Left ventricle myocardium inferior (tissue), 1 donor: ENCODE data around the gene ADAMTSL2. TPM values are rescaled to one million over a fixed set of nuclear protein-coding genes. Genes with fewer than 3 reads are reported as not detected.

Source experiments
- DNase-seq: peaks from one replicate; pipeline ENCODE4 v3.0.0-alpha.2; 2020
- H3K27ac ChIP-seq: fragments of 200-600 bp; replicated peaks from 2 replicates; pipeline ENCODE4 v1.8.0; 2021
- H3K27me3 ChIP-seq: fragments of 200-600 bp; 2 replicates; pipeline ENCODE4 v1.8.0; 2021; ENCODE audit warnings: low read depth
- H3K36me3 ChIP-seq: fragments of 200-600 bp; 2 replicates; pipeline ENCODE4 v1.8.0; 2021
- H3K4me1 ChIP-seq: fragments of 200-600 bp; 2 replicates; pipeline ENCODE4 v1.8.0; 2021
- H3K4me3 ChIP-seq: fragments of 200-600 bp; 2 replicates; pipeline ENCODE4 v1.8.0; 2021; ENCODE audit warnings: mild to moderate bottlenecking, moderate library complexity
- H3K9me3 ChIP-seq: fragments of 200-600 bp; replicated peaks from 2 replicates; pipeline ENCODE4 v1.8.0; 2021
- intact Hi-C: fragments of 100-400 bp; cut with micrococcal nuclease; formaldehyde crosslinking; loops from one replicate; pipeline ENCODE4 v1.11.0; 2022
- total RNA-seq: library from RNA; stranded (reverse); fragmentation: NEBNext Ultra II Directional; extraction: Animal tissue kit (Norgen Biotek cat#: 25700); gene quantifications from one replicate; pipeline ENCODE4 v1.2.1, GENCODE V29; 2021
- TF ChIP-seq, protein P1 (sequence below): fragments of 200-600 bp; IDR thresholded peaks from 2 replicates; pipeline ENCODE4 v1.8.0; 2021; ENCODE audit warnings: antibody characterized with exemption, mild to moderate bottlenecking, borderline replicate concordance
- donor health status: DM: no; HTN: yes; CAD: no; lungs with severe emphysema.

The ADAMTSL2 gene
- total RNA-seq, 1 donor from 2014 or later, result 6.0 TPM

GRCh38 chr9:133589454-133590227, 55.1 kb downstream of the ADAMTSL2 start:
- TF ChIP-seq, protein P1, sequence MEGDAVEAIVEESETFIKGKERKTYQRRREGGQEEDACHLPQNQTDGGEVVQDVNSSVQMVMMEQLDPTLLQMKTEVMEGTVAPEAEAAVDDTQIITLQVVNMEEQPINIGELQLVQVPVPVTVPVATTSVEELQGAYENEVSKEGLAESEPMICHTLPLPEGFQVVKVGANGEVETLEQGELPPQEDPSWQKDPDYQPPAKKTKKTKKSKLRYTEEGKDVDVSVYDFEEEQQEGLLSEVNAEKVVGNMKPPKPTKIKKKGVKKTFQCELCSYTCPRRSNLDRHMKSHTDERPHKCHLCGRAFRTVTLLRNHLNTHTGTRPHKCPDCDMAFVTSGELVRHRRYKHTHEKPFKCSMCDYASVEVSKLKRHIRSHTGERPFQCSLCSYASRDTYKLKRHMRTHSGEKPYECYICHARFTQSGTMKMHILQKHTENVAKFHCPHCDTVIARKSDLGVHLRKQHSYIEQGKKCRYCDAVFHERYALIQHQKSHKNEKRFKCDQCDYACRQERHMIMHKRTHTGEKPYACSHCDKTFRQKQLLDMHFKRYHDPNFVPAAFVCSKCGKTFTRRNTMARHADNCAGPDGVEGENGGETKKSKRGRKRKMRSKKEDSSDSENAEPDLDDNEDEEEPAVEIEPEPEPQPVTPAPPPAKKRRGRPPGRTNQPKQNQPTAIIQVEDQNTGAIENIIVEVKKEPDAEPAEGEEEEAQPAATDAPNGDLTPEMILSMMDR, result peak; percentile 53
- Histone ChIP-seq H3K9me3 (no peaks in the 10 kb centered on the region), H3K4me1 (peaks cover 15% of the 10 kb centered on the region), H3K36me3 (no peaks in the 10 kb centered on the region), H3K27ac (no peak overlapping the region), H3K4me3 (no peak overlapping the region), H3K27me3 (peaks cover 83% of the 10 kb centered on the region)
- no peak for DNase-seq
- intact Hi-C loops, result no loop called here

DNA sequence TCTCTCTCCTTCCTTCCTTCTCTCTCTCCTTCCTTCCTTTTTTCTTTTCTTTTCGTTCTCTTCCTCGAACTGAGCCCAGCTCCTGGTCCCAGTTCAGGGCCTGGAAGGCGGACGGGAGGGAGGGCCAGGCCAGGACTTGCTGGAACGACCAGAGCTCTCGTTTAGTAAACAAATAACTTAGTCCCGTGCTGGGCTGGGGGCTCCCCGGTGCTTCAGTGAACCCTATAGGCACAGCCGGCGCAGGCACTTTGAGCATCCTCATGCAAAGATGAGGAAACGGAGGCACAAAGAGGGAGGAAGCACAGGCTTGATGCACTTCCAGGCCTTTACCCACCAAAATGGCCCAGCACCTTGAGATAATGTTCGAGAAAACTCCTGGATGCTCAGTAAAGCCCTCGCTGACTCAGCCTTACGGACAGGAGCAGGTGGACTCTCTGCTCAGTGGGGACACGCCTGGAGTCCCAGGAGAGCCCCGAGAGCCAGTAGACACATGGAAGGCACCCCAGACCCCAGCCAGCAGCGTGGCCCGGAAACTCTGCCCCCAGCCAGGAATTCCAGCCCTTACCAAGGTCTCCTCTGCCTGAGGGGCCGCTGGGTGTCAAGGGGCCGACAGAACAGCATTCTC, 55.8 kb downstream of the ADAMTSL2 start:
- peaks cover 8% of the 10 kb centered on the region for H3K4me1 ChIP-seq
- H3K9me3 ChIP-seq, result no peaks in the 10 kb centered on the region
- peaks cover 83% of the 10 kb centered on the region for H3K27me3 ChIP-seq
- TF ChIP-seq, protein P1, result no peak
- H3K4me3 ChIP-seq, result no peak overlapping the region
- no peak for DNase-seq
- intact Hi-C loops, result no loop called here
- no peak overlapping the region for H3K27ac ChIP-seq
- no peaks in the 10 kb centered on the region for H3K36me3 ChIP-seq

- no peak overlapping the region for H3K27ac ChIP-seq
- no peaks in the 10 kb centered on the region for H3K36me3 ChIP-seq
- peaks cover 77% of the 10 kb centered on the region for H3K27me3 ChIP-seq
- H3K4me3 ChIP-seq, result no peak overlapping the region
- intact Hi-C loops, result no loop called here
- H3K9me3 ChIP-seq, result peaks cover 2% of the 10 kb centered on the region
- TF ChIP-seq, protein P1, result no peak
- no peaks in the 10 kb centered on the region for H3K4me1 ChIP-seq
- no peak for DNase-seq
These were observed 56.8 kb downstream of the ADAMTSL2 start for GRCh38 chr9:133591116-133591910.

GRCh38 chr9:133591985-133592384, 57.5 kb downstream of the ADAMTSL2 start:
- peaks cover 9% of the 10 kb centered on the region for H3K9me3 ChIP-seq
- DNase-seq, result no peak
- TF ChIP-seq, protein P1, result no peak
- no peak overlapping the region for H3K4me3 ChIP-seq
- no peaks in the 10 kb centered on the region for H3K4me1 ChIP-seq
- intact Hi-C loops, result no loop called here
- no peaks in the 10 kb centered on the region for H3K36me3 ChIP-seq
- H3K27ac ChIP-seq, result no peak overlapping the region
- peaks cover 70% of the 10 kb centered on the region for H3K27me3 ChIP-seq

DNA sequence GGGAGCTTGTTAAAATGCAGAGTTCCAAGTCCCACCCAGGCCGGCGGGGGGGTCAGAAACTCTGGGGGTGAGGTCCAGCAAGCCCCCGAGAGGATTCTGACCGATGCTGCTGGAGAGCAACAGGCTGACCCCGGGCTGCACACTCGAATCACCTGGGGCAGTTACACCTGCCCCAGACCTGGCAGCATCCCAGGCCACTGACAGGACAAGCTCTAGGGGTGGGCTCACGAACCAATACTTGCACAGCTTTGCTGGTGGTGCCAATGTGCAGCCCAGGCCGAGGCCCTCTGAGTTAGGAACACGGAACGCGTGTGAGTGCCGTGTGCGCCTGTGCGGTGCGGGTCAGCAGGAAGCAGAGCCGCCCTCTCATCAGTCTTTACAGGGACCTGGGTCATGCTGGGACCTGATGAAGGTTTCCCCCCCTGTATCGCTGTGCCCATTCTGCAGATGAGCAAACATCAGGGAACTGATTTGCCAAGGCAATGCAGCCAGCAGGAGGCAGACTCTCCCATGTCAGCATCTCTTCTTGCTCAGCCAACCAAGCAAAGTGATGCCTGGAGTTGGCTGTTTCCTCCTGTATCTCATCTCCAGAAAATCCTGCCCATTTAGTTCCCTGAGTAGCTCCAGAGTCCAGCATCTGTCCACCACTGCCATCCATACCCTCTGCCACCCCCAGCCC, 58.4 kb downstream of the ADAMTSL2 start:
- Histone ChIP-seq H3K36me3 (no peaks in the 10 kb centered on the region), H3K4me1 (no peaks in the 10 kb centered on the region), H3K9me3 (peaks cover 18% of the 10 kb centered on the region), H3K27me3 (peaks cover 61% of the 10 kb centered on the region), H3K27ac (no peak overlapping the region), H3K4me3 (no peak overlapping the region)
- no peak for DNase-seq
- TF ChIP-seq, protein P1, result no peak
- intact Hi-C loops, result no loop called here
